HG03442 (cell line): Measurements from ENCODE around the gene FAM174B.

ENCODE experiments used
- ATAC-seq: cut with Tn5 transposase; IDR thresholded peaks from one replicate; pipeline ENCODE4 v1.9.1; 2021; ENCODE audit warnings: mild to moderate bottlenecking, moderate library complexity; ENCODE audit not compliant: unreplicated experiment

Gene FAM174B

DNA sequence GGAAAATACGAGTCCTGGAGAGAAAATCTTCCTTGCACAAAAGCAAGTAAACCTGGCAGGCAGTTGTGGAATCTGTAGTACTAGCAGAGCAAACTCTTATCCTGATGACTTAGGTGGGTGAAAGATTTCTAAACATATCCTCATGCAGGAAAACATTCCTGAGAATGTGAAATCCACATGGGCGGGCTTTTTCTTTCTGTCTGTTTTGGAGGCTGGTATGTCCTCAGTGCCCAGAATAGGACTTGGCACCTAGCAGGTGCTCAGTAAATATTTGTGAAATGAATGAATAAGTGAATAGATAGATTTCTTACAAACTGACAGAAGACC is 53.3 kb downstream of the FAM174B start:
- no peak for ATAC-seq

DNA sequence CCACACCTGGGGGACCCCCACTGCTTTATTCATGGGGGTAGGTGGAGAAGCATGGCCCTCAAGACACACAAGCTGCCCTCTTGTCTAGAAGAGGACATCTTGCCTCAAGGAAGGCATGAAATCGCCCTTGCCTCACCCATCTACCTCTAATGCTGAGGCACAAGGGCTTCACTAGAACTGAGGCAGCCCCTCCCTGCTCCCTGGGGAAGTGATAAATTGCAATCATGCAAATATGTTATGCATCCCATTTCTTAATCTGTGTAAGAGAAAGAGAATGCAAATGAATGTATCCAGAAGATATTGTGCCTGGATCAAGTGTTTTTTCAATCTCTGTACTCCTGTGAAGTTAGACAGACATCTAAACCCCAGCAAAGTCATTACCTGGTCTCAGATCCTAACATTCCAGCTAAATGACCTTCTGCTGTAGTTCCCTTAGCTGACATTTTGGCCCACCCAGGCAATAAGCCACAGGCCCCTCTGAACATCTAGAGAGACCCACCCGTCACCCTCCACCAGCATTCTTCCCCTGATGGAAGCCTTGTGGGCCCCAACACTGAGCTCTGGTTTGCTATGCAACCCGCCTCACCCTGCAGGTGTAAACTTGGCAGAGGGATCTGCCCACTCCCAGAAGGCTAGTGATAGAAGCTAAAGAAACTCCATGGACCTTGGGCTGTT is 53.8 kb downstream of the FAM174B start:
- ATAC-seq: no peak

DNA sequence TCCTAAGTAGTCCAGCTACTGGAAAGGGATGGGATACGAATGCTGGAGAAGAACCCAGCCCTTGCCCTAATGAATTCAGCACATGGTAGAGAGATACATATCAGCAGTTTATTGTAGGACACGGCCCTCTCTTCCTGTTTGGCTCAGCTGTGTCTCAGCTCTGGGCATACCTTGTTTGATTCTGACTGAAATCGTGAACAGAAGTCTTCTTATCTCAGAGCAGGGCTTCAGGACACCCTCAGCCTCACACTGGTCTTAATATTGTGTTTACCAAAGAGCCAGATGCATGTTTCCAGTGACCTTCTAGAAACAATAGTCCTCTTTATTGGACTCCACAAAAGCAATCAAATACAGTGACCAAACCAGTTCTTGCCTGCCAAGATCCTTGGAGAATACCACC is 54.7 kb downstream of the FAM174B start:
- no peak for ATAC-seq

DNA sequence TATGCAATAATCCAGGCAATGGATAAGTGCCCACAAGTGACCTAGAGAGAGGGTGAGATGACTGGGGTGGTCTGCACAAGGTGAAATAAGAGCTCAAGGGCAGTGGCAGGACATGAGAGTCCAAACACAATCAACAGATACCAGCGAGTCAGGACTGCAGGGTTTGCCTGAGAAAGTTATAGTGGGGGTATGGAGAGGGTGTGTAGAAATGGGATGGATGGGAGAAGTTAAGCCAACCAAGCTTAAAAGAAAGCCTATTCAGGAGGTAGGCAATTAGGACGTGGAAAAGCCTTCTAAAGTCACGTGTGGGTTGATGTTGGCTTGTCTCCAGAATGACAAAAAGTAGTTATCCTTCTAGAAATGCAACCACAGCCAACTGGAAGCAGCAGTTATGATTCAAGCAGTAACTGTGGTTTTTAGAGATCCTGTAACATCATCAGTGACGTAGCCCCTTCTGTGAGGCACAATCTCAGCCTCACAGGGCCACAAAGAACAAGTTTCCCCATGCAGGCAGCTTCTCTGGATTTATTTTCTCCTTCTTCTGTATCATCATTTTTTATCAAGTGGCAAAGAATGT is 56.1 kb downstream of the FAM174B start:
- ATAC-seq: no peak

DNA sequence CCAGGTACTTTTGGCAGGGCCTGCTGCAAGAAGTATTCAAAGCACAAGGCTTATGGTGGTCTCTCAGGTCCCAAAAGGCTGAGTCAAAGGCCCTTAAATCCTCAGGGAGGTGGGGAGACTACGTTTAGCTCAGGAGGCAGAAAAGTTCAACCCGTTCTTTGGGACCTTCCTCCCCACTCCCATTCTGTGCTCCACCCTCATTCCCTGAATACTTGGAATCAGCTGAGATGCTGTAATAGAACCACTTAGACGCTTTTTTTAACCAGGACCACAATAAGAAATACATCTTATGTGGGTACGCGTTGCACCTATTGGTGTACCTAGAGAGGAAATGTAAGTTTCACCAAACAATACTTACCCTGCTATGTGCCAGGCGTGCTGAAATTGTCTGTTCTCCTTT is 58.0 kb downstream of the FAM174B start:
- ATAC-seq: no peak

DNA sequence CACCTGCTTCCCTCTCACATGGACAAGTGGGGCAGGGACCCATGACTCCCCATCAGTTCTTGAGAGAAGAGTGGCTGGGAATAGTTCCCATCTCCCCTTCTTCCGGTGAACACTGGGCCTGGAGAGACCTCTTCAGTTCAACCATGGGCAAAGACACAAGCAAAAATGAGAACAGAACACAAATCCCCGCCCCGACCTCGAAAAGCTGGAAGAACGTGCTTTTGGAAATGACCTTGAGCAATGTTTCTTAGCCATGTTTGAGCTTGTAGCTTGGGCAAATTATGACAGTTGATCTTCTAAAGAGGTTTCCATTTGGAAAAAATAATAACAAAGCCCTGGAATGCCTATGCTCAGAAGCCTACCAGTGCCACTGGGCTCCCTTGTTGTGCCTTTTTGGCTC is 59.0 kb downstream of the FAM174B start:
- ATAC-seq: no peak

DNA sequence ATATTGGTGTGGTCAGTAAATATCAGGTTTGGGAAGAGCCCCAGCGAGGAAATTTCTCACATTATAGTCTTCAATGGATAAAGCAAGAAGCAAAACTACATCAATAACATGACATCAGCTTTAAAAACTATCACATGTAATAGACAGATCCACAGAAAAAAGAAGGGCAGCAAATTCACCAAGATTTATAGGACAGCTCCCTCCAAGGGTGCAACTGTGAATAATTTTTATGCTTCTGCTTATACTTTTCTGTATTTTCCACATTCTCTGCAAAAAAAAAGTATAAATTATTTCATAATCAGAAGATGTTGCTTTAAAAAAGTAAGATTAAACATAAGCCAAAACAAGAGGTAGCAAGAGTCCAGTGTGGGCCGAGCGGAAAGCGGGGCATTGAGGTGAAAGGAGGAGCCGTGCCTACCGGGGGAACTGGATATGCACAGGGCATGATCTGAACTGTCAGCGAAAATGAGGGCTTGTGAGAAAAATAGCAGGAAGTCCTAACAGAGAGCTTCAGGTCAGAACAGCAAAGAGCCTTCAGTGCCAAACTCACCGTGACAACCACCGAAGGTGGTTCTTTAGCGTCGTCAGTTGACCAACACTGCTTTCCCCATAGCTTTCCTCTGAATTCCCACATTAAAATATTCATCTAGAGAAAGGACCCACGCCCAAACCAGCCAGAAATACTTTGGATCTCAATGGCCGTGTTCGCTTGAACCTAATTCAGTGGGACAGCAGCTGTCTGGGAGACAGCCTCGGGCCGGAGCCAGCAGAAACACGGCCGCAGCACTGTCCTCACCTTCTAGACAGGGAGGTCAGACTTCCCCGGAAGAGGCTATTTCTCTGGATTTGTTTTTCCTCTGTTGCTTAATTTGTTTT is 59.8 kb downstream of the FAM174B start:
- ATAC-seq: no peak

DNA sequence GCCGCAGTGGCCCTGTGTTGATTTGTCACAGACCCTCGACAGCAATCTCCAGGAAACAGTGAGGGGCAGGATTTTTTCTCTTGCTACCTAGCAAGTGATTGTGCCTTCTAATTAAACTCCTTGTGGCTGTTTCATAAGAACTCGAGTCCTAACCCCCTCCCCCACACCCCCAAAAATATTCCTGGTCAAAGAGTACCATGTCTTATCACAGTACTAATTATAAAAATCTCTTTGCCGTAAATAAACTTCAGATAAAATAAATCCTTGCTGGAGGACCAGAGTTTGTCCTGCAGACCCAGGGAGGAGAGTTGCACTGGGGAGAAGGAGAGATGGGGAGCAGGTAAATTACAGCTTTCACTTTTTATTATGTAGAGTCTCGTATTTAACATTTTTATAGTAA is 64.3 kb downstream of the FAM174B start:
- ATAC-seq: no peak

DNA sequence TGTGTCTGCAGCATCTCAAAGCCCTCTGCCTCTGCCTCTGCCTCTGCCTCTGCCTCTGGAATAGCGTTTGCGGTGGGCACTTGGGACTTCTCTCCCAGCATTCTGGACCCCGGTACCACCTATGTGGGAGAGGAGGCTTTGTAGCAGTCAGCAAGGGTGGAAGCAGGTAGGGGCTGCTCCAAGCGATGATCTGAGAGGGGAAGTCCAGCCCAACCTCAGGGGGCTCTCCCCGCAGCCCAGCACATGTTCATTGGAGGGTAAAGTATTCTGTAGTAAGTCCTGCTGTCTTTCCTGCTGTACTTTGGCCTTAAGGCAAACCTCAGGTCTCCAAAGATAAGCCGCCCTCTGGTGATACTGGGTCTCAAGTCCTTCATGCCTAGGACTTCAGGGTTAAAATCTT is 68.6 kb downstream of the FAM174B start:
- ATAC-seq: no peak

DNA sequence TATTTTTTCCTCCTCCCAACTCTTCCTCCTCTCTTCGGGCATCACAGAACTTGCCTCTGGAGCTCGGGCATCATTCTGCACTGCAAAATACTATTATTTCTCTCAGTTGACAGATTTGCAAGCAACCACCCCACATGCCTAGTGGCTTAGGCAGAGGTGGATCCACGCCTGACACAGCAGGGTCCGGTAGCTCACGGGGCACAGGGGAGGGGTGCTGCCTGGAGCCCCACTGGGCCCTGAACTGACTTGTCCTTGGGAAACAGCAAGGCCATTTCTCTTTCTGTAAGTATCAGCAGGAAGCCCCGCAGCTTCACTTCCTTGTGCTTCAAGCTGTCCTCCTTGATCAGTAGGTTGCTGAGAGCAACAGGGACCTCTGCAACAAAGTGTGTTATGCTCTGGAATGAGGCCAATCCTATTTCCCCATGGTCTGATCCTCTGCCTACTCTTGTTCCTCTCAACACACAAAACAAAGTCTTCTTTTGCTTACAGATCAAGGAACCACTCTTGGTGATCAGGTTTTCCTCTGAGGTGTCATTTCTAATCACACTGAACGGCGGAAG is 69.1 kb downstream of the FAM174B start:
- no peak for ATAC-seq

DNA sequence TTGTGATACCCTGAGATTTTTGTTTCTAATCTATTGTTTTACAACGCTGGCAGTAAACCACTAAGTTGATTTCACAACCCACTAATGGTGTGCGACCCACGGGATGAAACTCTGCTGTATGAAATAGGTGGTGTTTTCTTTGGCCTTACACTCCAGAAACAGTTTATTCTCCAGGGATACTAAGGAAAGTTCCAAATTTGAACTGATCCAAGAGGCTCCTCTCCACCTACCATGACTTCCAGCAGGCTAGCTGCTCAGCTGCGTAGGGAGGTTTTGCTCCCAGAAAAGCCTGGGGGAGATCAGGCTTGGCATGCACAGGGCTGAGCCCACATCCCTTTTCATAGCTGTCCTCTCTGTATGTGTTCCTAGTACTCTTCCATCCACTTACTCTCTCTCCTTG is 71.5 kb downstream of the FAM174B start:
- ATAC-seq: no peak

DNA sequence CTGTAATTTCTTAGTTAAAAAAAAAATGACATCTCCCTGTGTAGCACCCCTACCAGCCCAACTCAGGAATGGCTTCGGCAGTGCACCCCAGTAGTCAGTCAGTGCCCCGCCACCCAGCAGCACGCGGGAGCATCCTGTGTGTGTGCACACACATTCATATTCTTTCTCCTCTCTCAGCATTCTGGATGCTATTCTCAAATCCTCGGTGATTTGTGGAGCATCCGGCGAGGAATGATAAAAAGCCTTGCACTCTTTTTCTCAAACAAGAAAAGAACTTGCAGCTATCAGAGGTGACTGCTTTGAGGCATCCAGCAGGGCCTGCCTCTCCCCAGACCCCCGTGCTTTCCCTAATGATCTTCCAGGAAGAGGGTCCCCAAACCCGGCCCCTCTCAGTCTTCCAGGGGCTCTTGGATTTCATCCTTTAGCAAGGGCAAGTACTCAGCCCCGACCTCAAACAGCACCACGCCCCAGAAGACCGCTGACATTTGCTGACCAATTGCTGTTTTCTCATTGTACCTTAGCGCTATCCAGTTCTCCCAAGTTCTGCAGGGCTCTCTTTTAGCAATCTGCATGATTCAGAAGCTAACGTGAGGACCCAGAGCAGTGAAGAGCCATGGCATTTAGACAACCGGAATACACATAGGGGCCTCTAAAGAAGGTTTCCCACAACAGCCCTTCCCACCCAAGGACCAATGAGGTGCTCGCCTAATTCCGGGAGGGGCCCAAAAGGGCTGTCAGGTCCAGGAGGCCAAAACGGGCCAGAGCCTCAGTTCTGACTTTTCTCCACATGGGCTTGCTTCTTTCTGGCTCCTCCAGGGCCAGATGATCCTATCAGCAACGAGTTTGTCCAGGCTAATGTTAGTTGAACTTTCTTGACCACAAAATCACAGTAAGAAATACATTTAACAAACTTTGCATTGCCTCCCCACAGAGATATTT is 72.2 kb downstream of the FAM174B start:
- no peak for ATAC-seq

DNA sequence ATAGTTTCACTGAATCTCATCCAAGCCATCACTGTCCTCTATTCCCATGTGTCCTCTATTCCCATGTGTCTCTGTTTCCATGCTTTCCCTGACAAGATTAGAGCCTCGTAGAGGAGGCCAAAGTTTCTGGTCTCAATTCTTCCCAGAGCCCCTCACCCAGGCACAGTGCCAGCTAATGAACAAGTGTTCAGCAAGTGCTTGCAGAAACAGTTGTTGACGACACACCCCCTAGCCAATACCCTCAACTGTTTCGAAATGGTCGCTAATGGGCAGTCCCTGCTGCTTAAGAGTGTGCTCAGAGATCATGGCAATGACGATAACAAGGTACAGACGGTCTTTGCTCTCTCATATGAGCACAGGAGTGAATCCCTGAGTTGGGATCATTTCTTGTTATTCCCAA is 73.4 kb downstream of the FAM174B start:
- no peak for ATAC-seq

DNA sequence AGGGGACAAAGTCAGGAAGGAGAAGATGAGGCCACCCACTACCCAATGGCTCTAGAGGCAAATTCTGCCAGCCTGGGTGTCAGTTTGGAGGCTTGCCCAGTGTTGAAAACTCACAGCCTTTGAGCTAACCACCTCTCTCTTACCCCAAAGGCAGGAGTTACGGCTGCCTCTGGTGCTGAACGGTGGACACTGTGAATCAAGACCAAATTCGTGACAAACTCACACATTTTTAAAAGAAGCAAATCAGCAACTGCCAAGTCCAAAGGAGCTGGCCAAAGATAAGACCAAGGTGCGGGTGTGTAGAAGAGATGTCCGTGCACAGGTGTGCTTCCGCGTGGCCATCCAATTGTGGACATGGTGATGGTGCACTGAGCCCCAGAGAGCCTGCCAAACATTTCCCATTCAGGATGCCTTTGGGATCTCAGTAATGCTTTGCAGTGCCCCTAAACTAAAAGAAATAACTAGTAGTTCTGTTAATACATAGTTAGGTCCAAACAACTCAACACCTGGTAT is 74.6 kb downstream of the FAM174B start:
- no peak for ATAC-seq

DNA sequence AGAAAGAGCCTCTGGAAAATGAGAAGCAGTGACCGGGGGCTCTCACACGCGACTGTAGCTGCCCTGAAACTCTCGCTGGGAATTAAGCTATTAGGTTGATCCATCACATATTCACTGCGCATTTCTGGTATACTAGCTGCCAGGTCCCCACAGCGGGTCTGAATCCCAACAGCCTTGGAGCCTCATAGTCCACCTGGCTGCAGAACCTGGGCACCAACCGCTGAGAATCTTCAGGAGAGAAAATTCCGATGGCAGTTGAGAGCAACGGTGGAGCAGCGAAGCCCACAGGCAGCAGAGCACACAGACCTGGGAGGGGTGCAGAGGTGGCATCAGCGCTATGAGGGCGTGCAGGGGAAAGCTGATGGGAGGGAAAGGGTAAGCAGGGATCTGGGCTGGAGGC is 75.1 kb downstream of the FAM174B start:
- no peak for ATAC-seq

DNA sequence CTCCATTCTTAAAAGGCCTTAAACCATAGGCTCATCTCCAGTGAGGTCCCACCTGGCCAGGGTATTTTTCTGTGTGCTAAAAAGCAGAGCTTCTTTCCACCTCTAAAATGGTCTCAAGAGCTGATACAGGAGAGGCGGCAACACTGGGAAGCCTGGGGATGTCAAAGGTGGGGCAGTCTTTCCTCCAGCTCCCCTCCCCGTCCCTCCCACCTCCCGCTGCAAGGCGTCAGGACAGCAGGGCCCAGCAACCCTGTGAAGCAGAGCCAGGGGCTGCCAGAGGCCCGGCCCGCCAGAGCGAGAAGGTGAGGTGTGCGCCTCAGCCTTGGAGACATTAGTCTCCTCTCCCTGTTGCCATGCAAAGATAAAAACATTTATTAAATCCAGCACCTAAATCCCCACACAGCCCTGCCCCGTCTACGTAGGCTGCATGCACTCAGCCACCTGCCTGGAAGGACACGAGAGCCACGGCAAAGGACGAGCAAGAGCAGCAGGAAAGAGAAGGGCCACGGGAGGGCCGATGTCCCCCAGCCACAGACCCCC is 75.6 kb downstream of the FAM174B start:
- no peak for ATAC-seq

DNA sequence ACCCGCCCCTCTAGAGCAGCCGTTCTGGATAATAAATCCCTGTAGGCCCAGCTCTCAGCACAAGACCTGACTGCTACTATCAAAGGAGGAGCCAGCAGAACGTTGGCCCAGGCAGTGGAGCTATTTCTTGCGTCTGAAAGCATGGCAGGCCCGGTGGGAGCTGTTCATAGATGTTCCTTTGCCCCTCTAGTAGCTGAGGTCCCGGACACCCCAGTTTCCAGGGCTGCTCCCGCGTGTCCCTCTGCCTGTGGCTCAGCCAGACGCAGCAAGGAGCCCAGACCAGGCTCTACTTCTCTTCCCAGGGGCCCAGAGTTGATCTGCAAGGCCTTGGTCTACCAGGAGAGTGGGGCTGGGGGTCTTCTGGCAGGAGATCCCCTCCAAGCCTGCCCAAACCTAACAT is 76.1 kb downstream of the FAM174B start:
- ATAC-seq: no peak

DNA sequence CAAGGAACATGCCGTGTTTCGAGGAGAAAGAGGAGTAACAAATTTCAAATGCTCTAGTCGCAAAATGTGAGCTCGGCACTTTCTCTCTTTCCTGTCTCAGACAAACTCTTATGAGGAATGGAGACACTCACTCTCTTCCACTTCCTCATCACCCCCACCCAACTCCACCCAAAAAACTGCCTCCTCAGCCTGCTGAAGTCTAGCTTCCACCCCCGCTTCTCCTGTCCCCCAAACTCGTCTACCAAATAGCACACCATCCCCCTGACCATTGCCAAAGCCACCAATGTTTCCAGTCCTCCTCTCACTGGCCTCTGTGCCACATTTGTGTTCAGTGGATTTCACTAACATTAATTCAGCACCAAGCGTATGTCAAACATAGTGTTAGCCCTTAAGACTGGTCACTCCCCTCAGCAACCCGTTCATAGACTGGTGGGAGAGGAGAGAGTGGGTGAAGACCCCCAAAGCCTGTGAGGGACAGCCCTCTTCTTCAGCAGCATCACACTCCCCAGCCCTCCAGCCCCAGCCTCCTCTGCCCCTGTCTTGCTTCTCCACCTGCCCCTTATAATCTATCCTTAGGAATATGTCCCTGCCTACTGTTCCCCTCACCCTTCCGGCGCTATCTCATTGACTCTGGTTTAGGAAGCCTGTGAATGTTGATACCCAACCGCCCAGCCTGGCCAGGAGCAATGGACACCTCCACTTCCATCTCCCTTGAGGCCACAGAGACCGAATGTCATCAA is 77.3 kb downstream of the FAM174B start:
- ATAC-seq: no peak

DNA sequence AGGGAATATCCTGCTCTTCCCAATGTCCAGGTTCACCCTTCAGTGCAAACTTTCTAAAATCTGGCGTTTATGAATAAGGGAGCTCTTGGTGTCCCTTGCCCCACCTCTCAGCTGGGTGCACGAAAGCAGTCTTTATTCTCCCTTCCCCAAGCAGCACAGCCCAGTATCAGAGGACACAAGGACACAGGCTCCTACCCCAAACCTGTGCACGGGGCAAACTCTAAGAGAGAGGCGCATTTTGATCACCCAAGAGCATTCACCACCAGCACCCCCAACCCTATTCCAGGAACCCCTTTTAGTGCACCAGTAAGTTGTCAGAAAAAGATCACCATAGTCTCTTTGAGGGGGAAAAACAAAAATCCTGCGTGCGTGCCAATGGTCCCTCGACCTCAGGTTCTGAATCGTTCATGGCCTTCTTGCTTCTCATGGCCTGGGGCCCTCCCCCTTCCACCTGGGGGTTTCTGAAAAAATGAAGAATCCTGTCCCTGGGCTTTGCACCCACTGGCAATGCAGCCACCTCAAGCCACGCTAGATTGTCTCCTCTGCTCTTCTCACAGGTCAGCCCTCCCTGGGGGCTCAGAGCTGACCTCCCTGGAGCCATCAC is 78.9 kb downstream of the FAM174B start:
- no peak for ATAC-seq
